ENCODE results near the gene HRH1.

DNA sequence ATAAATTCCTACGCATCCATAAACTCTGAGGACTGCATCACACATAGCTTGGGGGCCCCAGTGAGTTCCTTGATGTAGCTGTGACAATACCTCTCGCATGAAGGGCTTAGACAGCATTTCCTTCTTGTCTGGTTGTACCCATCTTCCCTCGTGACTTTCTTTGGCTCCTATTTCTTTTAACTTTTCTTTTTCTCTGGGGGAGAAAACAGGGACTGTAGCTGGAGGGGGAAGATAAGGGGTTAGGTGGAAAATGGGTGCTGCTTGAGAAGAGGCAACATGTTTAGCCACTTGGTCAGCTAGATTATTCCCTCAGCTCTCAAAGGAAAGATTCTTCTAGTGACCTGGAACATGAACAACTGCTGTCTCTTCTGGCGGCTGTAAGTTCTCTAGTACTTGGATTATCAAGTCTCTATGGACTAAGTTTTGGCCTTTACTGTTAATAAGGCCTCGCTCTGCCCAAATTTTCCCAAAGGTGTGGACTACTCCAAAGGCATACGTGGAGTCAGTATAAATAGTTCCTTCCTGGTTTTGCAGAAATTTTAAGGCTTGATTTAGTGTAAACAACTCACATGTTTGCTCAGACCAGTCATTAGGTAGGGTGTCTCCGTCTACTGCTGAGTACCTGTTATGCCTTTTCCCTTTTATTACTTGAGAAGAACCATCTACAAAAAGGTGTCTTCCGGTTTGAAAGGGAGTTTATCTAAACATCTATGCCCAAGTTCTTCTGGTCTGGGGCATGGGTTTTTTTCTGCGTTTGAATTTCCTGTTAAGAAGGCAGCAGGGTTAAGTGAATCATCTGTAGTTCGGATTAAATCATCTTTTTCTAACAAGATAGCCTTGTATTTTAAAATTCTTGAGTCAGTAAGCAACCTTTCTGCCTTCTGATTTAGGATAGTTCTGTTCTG, 96.9 kb downstream of the HRH1 start:
- TF ChIP-seq CTCF (IDR thresholded peaks at IDR 0.05 in 4 of 5, conservative IDR thresholded peaks at IDR 0.05 in 1 of 5) (no peak), POLR2A (IDR thresholded peaks at IDR 0.05) (no peak)
